Suprapubic skin (tissue), 3 donors: ENCODE data around the gene CD8B2.
"Not testable (repeated sequence)": the region's sequence is repeated elsewhere in the genome, so short reads cannot be mapped to it uniquely, and the experiment has no call there.

Experiments used
- CTCF ChIP-seq, 2 donors: fragments of 200-600 bp in 1 of 2; fragments of 450-650 bp in 1 of 2; sonication (generic) in 1 of 2; IDR thresholded peaks; one replicate each; pipeline ENCODE4 v1.5.1; 2016 to 2019; ENCODE audit warnings: antibody characterized with exemption in 2 of 2, mild to moderate bottlenecking in 1 of 2, moderate library complexity in 1 of 2
- EP300 ChIP-seq: sonication (generic); formaldehyde crosslinking; IDR thresholded peaks from one replicate; pipeline ENCODE4 v1.6.1; 2017; ENCODE audit warnings: antibody characterized with exemption
- POLR2A ChIP-seq, 2 donors: fragments of 450-650 bp; IDR thresholded peaks; one replicate each; pipeline ENCODE4 v1.6.1; 2017; ENCODE audit warnings: antibody characterized with exemption in 2 of 2, mild to moderate bottlenecking in 2 of 2, moderate library complexity in 2 of 2

GRCh38 chr2:106477647-106478046 is 9.5 kb upstream of the CD8B2 start:
- not testable (repeated sequence) for TF ChIP-seq POLR2A (IDR thresholded peaks at IDR 0.05); CTCF (IDR thresholded peaks at IDR 0.05); EP300
